Measurements from ENCODE around the gene NTM.

- TF ChIP-seq POLR2AphosphoS5 (IDR thresholded peaks at IDR 0.05; ENCODE audit: low read depth, low read length) (no peak), POLR2A (IDR thresholded peaks at IDR 0.05; ENCODE audit: low read depth, low read length) (no peak), TAF1 (IDR thresholded peaks at IDR 0.05; ENCODE audit: low read depth, low read length) (no peak), PAX5 (IDR thresholded peaks at IDR 0.05; ENCODE audit: insufficient read depth, low read length, severe bottlenecking) (no peak), POU2F2 (IDR thresholded peaks at IDR 0.05; ENCODE audit: low read depth, low read length) (no peak), SPI1 (IDR thresholded peaks at IDR 0.05; ENCODE audit: low read depth, low read length) (no peak)
These were observed 674.7 kb downstream of the NTM start for GRCh38 chr11:132045107-132045506.

All from GM12891 (cell line).